OCI-LY7 (cell line): ENCODE measurements around the gene AMHR2. TPM values are rescaled to one million over a fixed set of nuclear protein-coding genes. Genes with fewer than 3 reads are reported as not detected.

Experiments used
- BruUV-seq: library from RNA; stranded (reverse); fragments of 400-500 nt; replicated peaks from 2 replicates; lab custom pipeline; 2021; lab: Mats Ljungman, UMichigan
- CTCF ChIA-PET: fragments of 300-600 bp; sonication (Branson Sonifier 250); formaldehyde crosslinking; loops from one replicate; lab custom pipeline; 2022; ENCODE audit warnings: antibody characterized with exemption; ENCODE audit not compliant: unreplicated experiment; lab: Charles Lee
- POLR2A ChIA-PET: fragments of 300-600 bp; sonication (Branson Sonifier 250); formaldehyde crosslinking; loops from one replicate; lab custom pipeline; 2022; ENCODE audit warnings: antibody characterized with exemption; lab: Charles Lee
- DNase-seq: peaks from one replicate; pipeline ENCODE4 v3.0.0-alpha.2; 2015; ENCODE audit warnings: low spot score
- H2AFZ ChIP-seq: fragments of 200-600 bp; sonication (generic), shearing (Covaris generic); 2 replicates; pipeline ENCODE4 v1.6.1; 2014; ENCODE audit warnings: mild to moderate bottlenecking, antibody characterized with exemption, low read length, moderate library complexity
- H3K27ac ChIP-seq: fragments of 200-600 bp; sonication (generic); 2 replicates; pipeline ENCODE4 v1.5.1; 2014; ENCODE audit warnings: mixed run types, low read depth, mild to moderate bottlenecking, moderate library complexity, low read length, inconsistent platforms; ENCODE audit not compliant: poor library complexity, severe bottlenecking
- H3K36me3 ChIP-seq: fragments of 200-600 bp; sonication (generic); 2 replicates; pipeline ENCODE4 v1.6.1; 2014; ENCODE audit warnings: mild to moderate bottlenecking, antibody characterized with exemption, low read length, moderate library complexity, mixed read lengths; ENCODE audit not compliant: insufficient read depth
- H3K4me1 ChIP-seq: fragments of 200-600 bp; sonication (generic); 2 replicates; pipeline ENCODE4 v1.5.1; 2014; ENCODE audit warnings: mild to moderate bottlenecking, low read length; ENCODE audit not compliant: insufficient read depth, poor library complexity, severe bottlenecking
- H3K4me2 ChIP-seq: fragments of 200-600 bp; sonication (generic); 2 replicates; pipeline ENCODE4 v1.6.1; 2014; ENCODE audit warnings: mild to moderate bottlenecking, low read length
- H3K4me3 ChIP-seq: fragments of 200-600 bp; sonication (generic); 2 replicates; pipeline ENCODE4 v1.5.1; 2014; ENCODE audit warnings: mild to moderate bottlenecking, low read depth, low read length; ENCODE audit not compliant: poor library complexity, severe bottlenecking
- H3K79me2 ChIP-seq: fragments of 200-600 bp; sonication (generic); 2 replicates; pipeline ENCODE4 v1.6.1; 2016; ENCODE audit warnings: low read depth, mild to moderate bottlenecking, low read length, moderate library complexity, mixed read lengths; ENCODE audit not compliant: insufficient read depth
- H3K9me2 ChIP-seq: fragments of 200-600 bp; sonication (generic); 2 replicates; pipeline ENCODE4 v1.6.1; 2016; ENCODE audit warnings: mild to moderate bottlenecking, low read length, mixed read lengths; ENCODE audit not compliant: insufficient read depth
- H3K9me3 ChIP-seq: fragments of 200-600 bp; sonication (generic); 2 replicates; pipeline ENCODE4 v1.6.1; 2014; ENCODE audit warnings: mild to moderate bottlenecking, mixed run types, low read length, mixed read lengths
- H4K20me1 ChIP-seq: fragments of 200-600 bp; sonication (generic); 2 replicates; pipeline ENCODE4 v1.6.1; 2014; ENCODE audit warnings: mild to moderate bottlenecking, antibody characterized with exemption, low read length, moderate library complexity, mixed read lengths; ENCODE audit not compliant: insufficient read depth
- EZH2phosphoT487 ChIP-seq: fragments of 200-600 bp; sonication (generic); IDR thresholded peaks from 2 replicates; pipeline ENCODE4 v1.6.1; 2018; ENCODE audit warnings: low read depth, borderline replicate concordance, mild to moderate bottlenecking, mixed run types, antibody characterized with exemption, low read length, moderate library complexity, mixed read lengths
- intact Hi-C: fragments of 100-400 bp; cut with micrococcal nuclease; formaldehyde crosslinking; loops from one replicate; pipeline ENCODE4 v1.10.0; 2022; ENCODE audit not compliant: unreplicated experiment
- total RNA-seq, 2 experiments: library from RNA; depleted of rRNA in 1 of 2; stranded (reverse); fragments of >200 nt in 1 of 2; shearing (Covaris generic) in 1 of 2; gene quantifications; 2 replicates each; pipeline ENCODE4 v1.2.3, GENCODE V29; 2014 to 2022
- TF ChIP-seq, protein P1 (sequence below): fragments of 200-600 bp; sonication (generic); conservative IDR thresholded peaks from 2 replicates; pipeline ENCODE4 v1.5.1; 2014; ENCODE audit warnings: mild to moderate bottlenecking, antibody characterized with exemption, low read length, moderate library complexity, mixed read lengths

The AMHR2 gene
- total RNA-seq, 2 experiments from 2014 or later, result not detected

DNA sequence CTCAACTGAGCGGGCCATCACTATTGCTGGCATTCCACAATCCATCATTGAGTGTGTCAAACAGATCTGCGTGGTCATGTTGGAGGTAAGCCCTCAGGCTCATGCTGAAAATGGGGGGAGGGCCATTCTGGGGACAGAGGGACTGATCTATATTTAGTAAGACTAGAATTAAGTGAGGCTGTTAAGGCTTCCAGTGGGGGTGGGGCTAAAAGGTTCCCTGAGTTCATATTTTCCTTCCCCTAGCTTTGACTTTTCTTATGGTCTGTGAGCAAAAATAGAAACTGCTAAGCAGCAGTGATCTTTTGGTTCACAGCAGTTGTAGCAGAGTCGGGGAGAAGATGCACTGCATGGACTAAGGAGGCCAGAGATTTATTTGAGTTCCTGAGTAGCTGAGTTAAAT lies 37.4 kb downstream of the AMHR2 start:
- CTCF ChIA-PET, result no interaction called here
- intact Hi-C loops, result no loop called here
- no peak overlapping the region for H3K4me2 ChIP-seq

DNA sequence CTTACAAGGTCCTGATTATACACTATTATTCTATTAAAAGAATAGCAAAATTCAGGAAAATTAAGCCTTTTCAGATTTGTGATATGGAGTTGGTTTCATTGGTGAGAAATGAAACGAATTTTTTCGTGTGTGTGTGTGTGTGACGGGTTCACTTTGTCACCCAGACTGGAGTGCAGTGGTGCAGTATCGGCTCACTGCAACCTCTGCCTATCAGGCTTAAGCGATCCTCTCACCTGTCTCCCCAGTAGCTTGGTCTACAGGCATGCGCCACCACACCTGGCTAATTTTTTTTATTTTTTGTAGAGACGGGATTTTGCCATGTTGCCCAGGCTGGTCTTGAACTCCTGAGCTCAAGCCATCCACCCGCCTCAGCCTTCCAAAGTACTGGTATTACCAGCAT lies 37.9 kb downstream of the AMHR2 start:
- BruUV-seq, result no TSS peak

More for the DNA sequence above, 37.4 kb downstream of the AMHR2 start:
- no peaks in the 10 kb centered on the region for H3K9me2 ChIP-seq
- H3K4me1 ChIP-seq, result peaks cover 4% of the 10 kb centered on the region
- H4K20me1 ChIP-seq, result peaks cover 51% of the 10 kb centered on the region
- no TSS peak for BruUV-seq
- no peaks in the 10 kb centered on the region for H3K9me3 ChIP-seq
- peaks cover 82% of the 10 kb centered on the region for H3K79me2 ChIP-seq
- no peak for DNase-seq
- no peak overlapping the region for H3K27ac ChIP-seq
- POLR2A ChIA-PET, result interaction anchor here (1.1 to 1.8 kb wide), 2 partner anchors 14 to 15 kb away, joined by 4 to 7 read pairs; no protein-coding TSS in a partner anchor
- H3K36me3 ChIP-seq, result peaks cover 100% of the 10 kb centered on the region
- no peak overlapping the region for H2AFZ ChIP-seq
- TF ChIP-seq EZH2phosphoT487, result no peak
- H3K4me3 ChIP-seq, result no peak overlapping the region

DNA sequence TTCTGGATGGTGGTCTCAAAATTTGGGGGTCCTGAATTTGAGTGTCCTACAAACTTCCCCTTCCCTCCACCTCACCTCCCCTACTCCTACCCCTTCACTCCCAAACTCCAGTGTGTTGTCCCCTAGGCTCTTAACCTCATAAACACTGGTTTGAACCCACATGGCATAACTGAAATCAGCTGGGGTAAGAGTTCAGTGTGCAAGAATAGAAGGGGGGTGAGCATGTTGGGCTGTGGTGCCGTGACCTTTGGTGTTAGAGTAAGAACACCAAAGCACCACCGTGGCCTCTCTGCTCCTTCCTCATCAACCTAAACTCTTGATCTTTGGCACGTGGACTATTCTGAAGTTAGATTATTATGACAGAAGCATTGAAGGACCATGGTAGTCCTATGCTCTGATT lies 39.3 kb downstream of the AMHR2 start:
- Histone ChIP-seq H4K20me1 (peaks cover 55% of the 10 kb centered on the region), H3K79me2 (peaks cover 73% of the 10 kb centered on the region), H3K4me1 (peaks cover 4% of the 10 kb centered on the region), H3K9me3 (no peaks in the 10 kb centered on the region), H3K4me2 (no peak overlapping the region), H3K4me3 (no peak overlapping the region), H3K36me3 (peaks cover 100% of the 10 kb centered on the region), H2AFZ (no peak overlapping the region), H3K27ac (no peak overlapping the region), H3K9me2 (no peaks in the 10 kb centered on the region)
- TF ChIP-seq, protein P1, sequence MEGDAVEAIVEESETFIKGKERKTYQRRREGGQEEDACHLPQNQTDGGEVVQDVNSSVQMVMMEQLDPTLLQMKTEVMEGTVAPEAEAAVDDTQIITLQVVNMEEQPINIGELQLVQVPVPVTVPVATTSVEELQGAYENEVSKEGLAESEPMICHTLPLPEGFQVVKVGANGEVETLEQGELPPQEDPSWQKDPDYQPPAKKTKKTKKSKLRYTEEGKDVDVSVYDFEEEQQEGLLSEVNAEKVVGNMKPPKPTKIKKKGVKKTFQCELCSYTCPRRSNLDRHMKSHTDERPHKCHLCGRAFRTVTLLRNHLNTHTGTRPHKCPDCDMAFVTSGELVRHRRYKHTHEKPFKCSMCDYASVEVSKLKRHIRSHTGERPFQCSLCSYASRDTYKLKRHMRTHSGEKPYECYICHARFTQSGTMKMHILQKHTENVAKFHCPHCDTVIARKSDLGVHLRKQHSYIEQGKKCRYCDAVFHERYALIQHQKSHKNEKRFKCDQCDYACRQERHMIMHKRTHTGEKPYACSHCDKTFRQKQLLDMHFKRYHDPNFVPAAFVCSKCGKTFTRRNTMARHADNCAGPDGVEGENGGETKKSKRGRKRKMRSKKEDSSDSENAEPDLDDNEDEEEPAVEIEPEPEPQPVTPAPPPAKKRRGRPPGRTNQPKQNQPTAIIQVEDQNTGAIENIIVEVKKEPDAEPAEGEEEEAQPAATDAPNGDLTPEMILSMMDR, result no peak
- TF ChIP-seq EZH2phosphoT487, result no peak
- DNase-seq, result no peak
- no TSS peak for BruUV-seq
- POLR2A ChIA-PET, result interaction anchor here (1.0 to 1.8 kb wide), 2 partner anchors 11 to 13 kb away, joined by 3 to 7 read pairs; no protein-coding TSS in a partner anchor
- CTCF ChIA-PET, result no interaction called here
- intact Hi-C loops, result no loop called here

More for the DNA sequence above, 37.9 kb downstream of the AMHR2 start:
- no peaks in the 10 kb centered on the region for H3K9me3 ChIP-seq
- H3K27ac ChIP-seq, result no peak overlapping the region
- no peak for DNase-seq
- no peak for TF ChIP-seq EZH2phosphoT487
- TF ChIP-seq, protein P1, result no peak
- H2AFZ ChIP-seq, result no peak overlapping the region
- H3K79me2 ChIP-seq, result peaks cover 81% of the 10 kb centered on the region
- H3K4me2 ChIP-seq, result no peak overlapping the region
- peaks cover 55% of the 10 kb centered on the region for H4K20me1 ChIP-seq
- CTCF ChIA-PET, result no interaction called here
- POLR2A ChIA-PET, result interaction anchor here (1.1 to 1.8 kb wide), 2 partner anchors 14 kb away, joined by 4 to 7 read pairs; no protein-coding TSS in a partner anchor
- H3K4me1 ChIP-seq, result peaks cover 4% of the 10 kb centered on the region
- peaks cover 100% of the 10 kb centered on the region for H3K36me3 ChIP-seq
- intact Hi-C loops, result no loop called here
- no peak overlapping the region for H3K4me3 ChIP-seq
- H3K9me2 ChIP-seq, result no peaks in the 10 kb centered on the region
